GM12801 (cell line): Measurements from ENCODE around the gene LRRC75A.

Source experiments
- TF ChIP-seq, protein P1 (sequence below): IDR thresholded peaks from one replicate; pipeline ENCODE4 v1.5.1; 2011; ENCODE audit warnings: control low read depth; ENCODE audit not compliant: insufficient read length; ENCODE audit errors: extremely low read depth

LRRC75A gene

GRCh38 chr17:16492613-16493530 lies 879 bp upstream of the LRRC75A start:
- TF ChIP-seq, protein P1, sequence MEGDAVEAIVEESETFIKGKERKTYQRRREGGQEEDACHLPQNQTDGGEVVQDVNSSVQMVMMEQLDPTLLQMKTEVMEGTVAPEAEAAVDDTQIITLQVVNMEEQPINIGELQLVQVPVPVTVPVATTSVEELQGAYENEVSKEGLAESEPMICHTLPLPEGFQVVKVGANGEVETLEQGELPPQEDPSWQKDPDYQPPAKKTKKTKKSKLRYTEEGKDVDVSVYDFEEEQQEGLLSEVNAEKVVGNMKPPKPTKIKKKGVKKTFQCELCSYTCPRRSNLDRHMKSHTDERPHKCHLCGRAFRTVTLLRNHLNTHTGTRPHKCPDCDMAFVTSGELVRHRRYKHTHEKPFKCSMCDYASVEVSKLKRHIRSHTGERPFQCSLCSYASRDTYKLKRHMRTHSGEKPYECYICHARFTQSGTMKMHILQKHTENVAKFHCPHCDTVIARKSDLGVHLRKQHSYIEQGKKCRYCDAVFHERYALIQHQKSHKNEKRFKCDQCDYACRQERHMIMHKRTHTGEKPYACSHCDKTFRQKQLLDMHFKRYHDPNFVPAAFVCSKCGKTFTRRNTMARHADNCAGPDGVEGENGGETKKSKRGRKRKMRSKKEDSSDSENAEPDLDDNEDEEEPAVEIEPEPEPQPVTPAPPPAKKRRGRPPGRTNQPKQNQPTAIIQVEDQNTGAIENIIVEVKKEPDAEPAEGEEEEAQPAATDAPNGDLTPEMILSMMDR = no peak

- TF ChIP-seq, protein P1 = no peak
These were observed 776 bp downstream of the LRRC75A start for GRCh38 chr17:16491131-16491702.

- TF ChIP-seq, protein P1 = no peak
These were observed 2.6 kb downstream of the LRRC75A start for GRCh38 chr17:16489431-16489830.

DNA sequence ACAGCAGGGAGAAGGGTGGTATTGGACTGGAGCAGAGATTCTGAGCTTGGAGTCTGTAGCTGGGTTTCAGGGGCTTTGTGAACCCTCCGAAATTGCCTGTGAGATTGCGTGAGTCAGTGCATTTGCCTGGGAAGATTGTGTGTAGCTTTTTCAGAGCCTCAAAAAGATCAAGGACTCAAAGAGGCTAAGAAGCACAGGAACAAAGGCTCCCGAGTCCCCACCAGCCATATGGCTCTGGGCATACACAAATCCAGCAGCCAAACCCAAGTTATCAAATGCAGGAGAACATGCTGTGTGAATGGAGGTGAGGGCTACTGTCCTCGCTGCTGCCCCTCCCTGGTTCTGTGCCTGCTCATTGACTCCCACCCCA lies 3.0 kb downstream of the LRRC75A start:
- TF ChIP-seq, protein P1 = no peak

DNA sequence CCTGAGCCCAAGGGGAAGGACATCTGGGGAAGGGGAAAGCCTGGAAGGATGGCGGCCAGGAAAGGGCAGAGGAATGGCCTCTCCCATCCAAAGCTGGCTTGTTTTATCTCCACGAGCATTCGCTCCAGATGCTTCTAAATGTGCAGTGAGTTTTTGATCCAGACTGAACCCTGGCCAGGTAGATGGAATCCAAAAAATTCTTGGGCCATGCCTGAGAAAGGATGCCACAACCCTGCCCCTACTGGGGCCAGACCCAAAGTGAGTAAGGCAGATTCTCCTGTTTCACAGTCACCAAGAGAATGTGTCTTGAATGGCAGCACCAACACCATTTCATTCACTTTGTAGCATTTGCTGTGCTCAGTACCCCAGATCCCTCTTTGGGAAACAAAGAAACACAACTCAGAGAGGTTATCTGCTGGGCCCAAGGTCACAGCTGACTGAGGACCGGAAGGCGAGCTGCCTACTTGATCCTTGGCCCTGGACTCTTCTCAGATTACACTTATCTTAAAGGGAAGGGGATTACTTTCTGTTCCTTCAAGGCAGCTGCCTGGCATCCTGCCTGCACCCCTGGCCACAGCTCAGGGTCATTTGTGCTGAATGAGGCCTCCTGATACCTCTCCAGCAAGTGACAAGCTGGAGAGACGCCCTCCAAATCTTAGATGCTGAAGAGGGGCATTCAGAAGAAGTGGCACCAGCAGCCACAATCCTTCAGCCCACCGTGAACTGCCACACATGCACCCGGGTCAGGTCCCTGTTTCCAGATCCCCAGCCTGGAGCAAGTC lies 3.6 kb downstream of the LRRC75A start:
- TF ChIP-seq, protein P1 = no peak

GRCh38 chr17:16486373-16487250 lies 5.4 kb downstream of the LRRC75A start:
- TF ChIP-seq, protein P1 = no peak
